Measurements from ENCODE around the gene ARHGAP18. TPM values are rescaled to one million over a fixed set of nuclear protein-coding genes. Genes with fewer than 3 reads are reported as not detected.

ARHGAP18 gene
- 68.9 and 114 TPM in 2 replicates for total RNA-seq

DNA sequence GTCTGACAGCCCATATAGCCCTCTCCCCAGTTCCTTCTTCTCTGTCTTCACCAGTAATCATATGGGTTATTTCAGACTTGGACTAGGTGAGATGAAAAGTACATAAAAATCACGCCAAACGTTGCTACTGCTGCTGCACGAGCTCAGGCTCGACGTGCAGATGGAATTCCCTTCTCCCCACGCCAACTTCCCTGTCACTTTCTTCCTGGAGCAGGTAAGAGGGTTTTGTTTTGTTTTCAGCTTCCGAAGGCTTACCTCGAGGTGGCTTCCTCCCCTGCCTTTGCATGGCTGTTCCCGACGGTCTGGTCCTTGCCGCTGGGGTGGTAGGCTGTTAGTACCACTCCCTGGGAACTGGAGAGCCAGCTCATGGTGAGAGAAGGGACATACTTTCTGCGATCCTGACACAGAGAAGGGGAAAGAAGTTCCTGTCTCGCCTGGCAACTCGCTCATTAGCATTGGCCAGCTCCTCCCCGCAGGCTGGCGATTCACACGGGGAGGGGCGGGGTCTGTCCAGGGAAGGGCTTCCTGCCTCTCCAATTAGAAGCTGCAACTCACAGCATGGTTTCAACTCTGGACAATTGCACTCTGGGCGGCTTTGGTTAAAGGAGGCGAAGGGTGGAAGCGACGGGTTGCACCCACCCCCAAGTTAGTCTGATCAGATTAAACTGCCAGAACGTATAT, at the start of gene ARHGAP18:
Gene ARHGAP18 (minus strand): TSS at position 409 of the 681 bp plus-strand sequence. CDS start 41 bp downstream, at position 368.

Other genes starting within 250 kb of the ARHGAP18 start
- gene TMEM244, start 151.1 kb upstream of the ARHGAP18 start, total RNA-seq, result not detected in 2 replicates